Testis (tissue), 3 donors: ENCODE measurements around the gene MED8. TPM values are rescaled to one million over a fixed set of nuclear protein-coding genes. Genes with fewer than 3 reads are reported as not detected.

ENCODE experiments used
- DNase-seq: peaks from one replicate; pipeline ENCODE4 v3.0.0-alpha.2; 2019
- H3K27ac ChIP-seq, 2 donors: fragments of 200-600 bp; sonication (generic); one replicate each; pipeline ENCODE4 v1.5.1; 2019
- H3K27me3 ChIP-seq: fragments of 200-600 bp; sonication (generic); one replicate; pipeline ENCODE4 v1.5.1; 2019
- H3K36me3 ChIP-seq: fragments of 200-600 bp; sonication (generic); one replicate; pipeline ENCODE4 v1.5.1; 2017; ENCODE audit warnings: low read depth; ENCODE audit errors: missing control alignments
- H3K4me1 ChIP-seq: fragments of 200-600 bp; sonication (generic); one replicate; pipeline ENCODE4 v1.5.1; 2019
- H3K4me3 ChIP-seq, 2 donors: fragments of 200-600 bp; sonication (generic); one replicate each; pipeline ENCODE4 v1.5.1; 2017 to 2019
- H3K9me3 ChIP-seq: fragments of 200-600 bp; sonication (generic); one replicate; pipeline ENCODE4 v1.5.1; 2017
- CTCF ChIP-seq, 3 experiments: fragments of 450-650 bp in 2 of 3; fragments of 200-600 bp in 1 of 3; sonication (generic) in 1 of 3; IDR thresholded peaks; one replicate each; pipeline ENCODE4 v1.5.1; 2016 to 2019; ENCODE audit warnings: antibody characterized with exemption in 3 of 3, mild to moderate bottlenecking in 2 of 3, moderate library complexity in 1 of 3
- POLR2A ChIP-seq: fragments of 450-650 bp; IDR thresholded peaks from one replicate; pipeline ENCODE4 v1.6.1; 2017; ENCODE audit warnings: antibody characterized with exemption, mild to moderate bottlenecking, moderate library complexity
- WGBS, 2 donors: methylation state at CpG; one replicate each; pipeline ENCODE4 v1.1.5; 2018; 5-methylcytosine and 5-hydroxymethylcytosine counted together
- intact Hi-C: fragments of 100-400 bp; cut with DNase I; formaldehyde crosslinking; loops from one replicate; pipeline ENCODE4 v1.15.1; 2023; ENCODE audit warnings: low total_unique reads
- polyA plus RNA-seq: library from polyadenylated mRNA; stranded (reverse); fragments of 350-450 nt; fragmentation: Illumina TruSeq; extraction: RNeasy Lipid Tissue Mini Kit (QIAGEN cat#74804); gene quantifications from one replicate; pipeline ENCODE4 v1.2.3, GENCODE V29; 2014; ENCODE audit warnings: low read depth, low replicate concordance; ENCODE audit not compliant: insufficient read depth
- total RNA-seq, 2 donors: library from RNA; depleted of rRNA; stranded (reverse); fragments of >200 nt; gene quantifications; one replicate each; pipeline ENCODE4 v1.2.3, GENCODE V29; 2016

The MED8 gene
- total and polyA plus RNA-seq, 3 donors from 2014 or later: 43.2 to 49.4 (median 46.5) TPM

GRCh38 chr1:43345120-43345519, 44.5 kb downstream of the MED8 start:
- TF ChIP-seq POLR2A (no peak), CTCF (IDR thresholded peaks at IDR 0.05) (no peak)
- intact Hi-C loops: no loop called here

GRCh38 chr1:43344267-43344850, 45.2 kb downstream of the MED8 start:
- Histone ChIP-seq H3K4me1 (no peaks in the 10 kb centered on the region), H3K27ac (peak overlapping the region in 1 of 2 donors; percentile 2), H3K27me3 (no peaks in the 10 kb centered on the region), H3K9me3 (no peaks in the 10 kb centered on the region), H3K4me3 (no peak overlapping the region), H3K36me3 (no peaks in the 10 kb centered on the region)
- no peak for DNase-seq
- 66 to 74% methylated on average over 4 of the region's 4 CpGs for WGBS, 2 donors
- TF ChIP-seq POLR2A (no peak), CTCF (IDR thresholded peaks at IDR 0.05) (no peak)
- intact Hi-C loops: no loop called here

More at GRCh38 chr1:43345120-43345519, 44.5 kb downstream of the MED8 start:
- Histone ChIP-seq H3K4me1 (no peaks in the 10 kb centered on the region), H3K9me3 (no peaks in the 10 kb centered on the region), H3K27me3 (no peaks in the 10 kb centered on the region), H3K36me3 (no peaks in the 10 kb centered on the region), H3K4me3 (no peak overlapping the region), H3K27ac (no peak overlapping the region)
- WGBS, 2 donors: 55 to 72% methylated on average over 3 of the region's 3 CpGs
- DNase-seq: no peak

GRCh38 chr1:43340559-43340958, 49.0 kb downstream of the MED8 start:
- no peak overlapping the region for H3K4me3 ChIP-seq
- intact Hi-C loops: no loop called here
- no peaks in the 10 kb centered on the region for H3K27me3 ChIP-seq
- H3K9me3 ChIP-seq: no peaks in the 10 kb centered on the region
- TF ChIP-seq CTCF (IDR thresholded peaks at IDR 0.05) (no peak), POLR2A (no peak)
- WGBS, 2 donors: 55 to 62% methylated on average over 1 of the region's 1 CpG
- no peak for DNase-seq
- H3K4me1 ChIP-seq: no peaks in the 10 kb centered on the region
- H3K36me3 ChIP-seq: no peaks in the 10 kb centered on the region
- H3K27ac ChIP-seq: no peak overlapping the region

GRCh38 chr1:43339584-43340232, 49.9 kb downstream of the MED8 start:
- DNase-seq: no peak
- no peak overlapping the region for H3K4me3 ChIP-seq
- H3K27ac ChIP-seq: no peak overlapping the region
- TF ChIP-seq CTCF (IDR thresholded peaks at IDR 0.05) (no peak), POLR2A (no peak)
- H3K36me3 ChIP-seq: no peaks in the 10 kb centered on the region
- WGBS, 2 donors: 93 to 94% methylated on average over 6 of the region's 6 CpGs
- no peaks in the 10 kb centered on the region for H3K4me1 ChIP-seq
- H3K9me3 ChIP-seq: no peaks in the 10 kb centered on the region
- intact Hi-C loops: no loop called here
- no peaks in the 10 kb centered on the region for H3K27me3 ChIP-seq

- H3K36me3 ChIP-seq: no peaks in the 10 kb centered on the region
- WGBS, 2 donors: 84 to 100% methylated on average over 1 to 5 of the region's 5 CpGs
- H3K9me3 ChIP-seq: no peaks in the 10 kb centered on the region
- H3K4me1 ChIP-seq: no peaks in the 10 kb centered on the region
- no peak overlapping the region for H3K27ac ChIP-seq
- H3K27me3 ChIP-seq: no peaks in the 10 kb centered on the region
- no peak overlapping the region for H3K4me3 ChIP-seq
- intact Hi-C loops: no loop called here
- no peak for DNase-seq
- TF ChIP-seq CTCF (IDR thresholded peaks at IDR 0.05) (no peak), POLR2A (no peak)
These were observed 51.6 kb downstream of the MED8 start for GRCh38 chr1:43338001-43338400.
